ENCODE measurements around the gene C19orf73.
"Not testable (repeated sequence)": the region's sequence is repeated elsewhere in the genome, so short reads cannot be mapped to it uniquely, and the experiment has no call there.

The C19orf73 gene

GRCh38 chr19:49148784-49149651, 30.1 kb upstream of the C19orf73 start:
- peak; percentile 98 for DNase-seq

GRCh38 chr19:49148044-49148682, 29.2 kb upstream of the C19orf73 start:
- no peak for DNase-seq

DNA sequence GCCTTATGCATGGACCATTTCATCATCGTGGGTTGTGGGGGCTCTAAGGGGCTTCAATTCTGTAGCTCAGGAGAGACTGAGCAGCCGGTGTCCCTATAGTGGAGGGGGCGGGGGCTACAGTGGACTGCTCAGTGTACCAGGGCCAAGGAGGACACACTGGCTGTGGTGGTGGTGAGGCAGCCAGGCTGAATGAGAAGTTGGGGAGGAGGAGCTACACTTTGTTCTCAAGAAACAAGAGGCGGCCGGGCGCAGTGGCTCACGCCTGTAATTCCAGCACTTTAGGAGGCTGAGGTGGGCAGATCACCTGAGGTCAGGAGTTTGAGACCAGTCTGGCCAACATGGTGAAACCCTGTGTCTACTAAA, 27.4 kb upstream of the C19orf73 start:
- not testable (repeated sequence) for DNase-seq

GRCh38 chr19:49145573-49146407, 26.8 kb upstream of the C19orf73 start:
- DNase-seq: peak; percentile 82

DNA sequence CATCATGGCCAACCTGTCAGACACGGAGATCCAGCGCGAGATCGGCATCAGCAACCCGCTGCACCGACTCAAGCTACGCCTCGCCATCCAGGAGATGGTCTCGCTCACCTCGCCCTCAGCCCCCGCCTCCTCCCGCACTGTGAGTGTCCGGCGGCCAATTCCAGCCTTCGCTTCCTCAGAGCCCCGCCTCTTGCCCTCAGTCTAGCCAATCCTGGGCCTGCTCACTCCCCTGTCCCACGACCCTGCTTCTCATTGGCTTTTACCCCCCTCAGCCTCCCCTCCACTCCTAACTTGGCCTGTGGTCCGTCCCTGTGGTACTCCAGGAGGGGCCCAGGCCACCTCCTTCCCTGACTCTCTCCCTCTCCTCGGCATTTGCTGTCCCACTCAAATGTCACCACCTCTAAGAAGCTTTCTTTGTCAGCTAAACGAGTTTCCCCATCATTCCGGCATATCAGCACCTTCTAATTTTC, 24.0 kb upstream of the C19orf73 start:
- DNase-seq: peak; percentile 76

GRCh38 chr19:49141352-49141751, 22.4 kb upstream of the C19orf73 start:
- DNase-seq: no peak

DNA sequence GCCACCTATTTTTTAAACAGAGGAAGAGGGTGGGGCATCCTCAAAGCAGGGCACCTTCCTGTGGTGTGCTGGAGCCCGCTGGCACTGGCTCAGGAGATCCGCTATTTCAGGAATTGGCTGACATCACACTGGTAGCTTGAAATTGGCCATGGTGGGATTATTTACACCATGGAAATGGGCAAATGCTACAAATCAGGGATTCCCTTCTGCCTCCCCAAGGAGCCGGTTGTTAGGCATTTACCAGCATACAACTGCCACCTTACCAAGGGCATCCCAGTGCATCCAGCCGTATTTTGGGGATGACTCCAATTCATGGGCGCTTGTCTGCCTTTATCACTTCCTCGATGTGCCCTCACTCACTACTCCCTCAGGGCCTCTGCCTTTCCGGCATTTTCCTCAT, 22.0 kb upstream of the C19orf73 start:
- DNase-seq: no peak

- DNase-seq: no peak
Measured at GRCh38 chr19:49136771-49137171, 17.8 kb upstream of the C19orf73 start.

DNA sequence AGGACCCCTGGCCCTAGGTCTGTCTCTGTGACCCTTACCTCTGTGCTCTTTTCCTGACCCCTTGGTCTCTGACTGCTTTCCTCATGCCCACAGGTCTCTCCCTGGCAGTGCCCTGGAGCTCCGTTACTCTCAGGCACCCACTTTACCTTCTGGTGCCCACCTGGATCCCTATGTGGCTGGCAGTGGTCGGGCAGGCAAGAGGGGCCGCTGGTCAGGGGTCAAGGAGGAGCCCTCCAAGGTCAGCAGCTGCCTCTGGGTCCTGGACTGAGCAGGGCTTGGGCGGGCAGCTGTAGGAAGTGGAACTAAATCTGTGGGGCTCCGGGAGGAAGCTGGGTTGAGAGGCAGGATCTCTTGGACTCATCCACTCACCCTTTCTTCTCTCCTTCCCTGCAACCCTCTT, 16.7 kb upstream of the C19orf73 start:
- DNase-seq: no peak

GRCh38 chr19:49133621-49134454, 14.9 kb upstream of the C19orf73 start:
- DNase-seq: no peak

DNA sequence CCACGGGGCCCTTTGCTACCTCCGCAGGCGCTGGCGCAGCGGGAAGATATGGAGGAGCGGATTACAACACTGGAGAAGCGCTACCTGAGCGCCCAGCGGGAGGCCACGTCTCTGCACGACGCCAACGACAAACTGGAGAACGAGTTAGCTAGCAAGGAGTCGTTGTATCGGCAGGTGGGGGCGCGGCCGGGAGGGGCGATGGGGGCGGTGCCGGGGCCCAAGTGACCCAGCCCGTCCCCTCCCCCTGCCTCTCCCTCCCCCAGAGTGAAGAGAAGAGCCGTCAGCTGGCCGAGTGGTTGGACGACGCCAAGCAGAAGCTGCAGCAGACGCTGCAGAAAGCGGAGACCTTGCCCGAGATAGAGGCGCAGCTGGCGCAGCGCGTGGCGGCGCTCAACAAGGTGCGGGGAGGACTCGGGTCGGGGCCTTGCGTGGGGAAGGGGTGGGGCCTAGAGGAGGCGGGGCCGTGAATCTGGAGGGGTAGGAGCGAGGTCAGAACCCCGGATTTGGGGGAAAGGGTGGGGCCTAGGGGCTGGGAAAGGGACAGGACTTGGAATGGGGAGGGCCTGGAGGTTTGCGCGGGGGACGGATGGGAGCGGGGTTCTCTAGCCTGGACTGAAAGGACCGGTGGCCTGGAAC, 14.1 kb upstream of the C19orf73 start:
- DNase-seq: no peak

- no peak for DNase-seq
Measured at GRCh38 chr19:49130325-49130724, 11.4 kb upstream of the C19orf73 start.

DNA sequence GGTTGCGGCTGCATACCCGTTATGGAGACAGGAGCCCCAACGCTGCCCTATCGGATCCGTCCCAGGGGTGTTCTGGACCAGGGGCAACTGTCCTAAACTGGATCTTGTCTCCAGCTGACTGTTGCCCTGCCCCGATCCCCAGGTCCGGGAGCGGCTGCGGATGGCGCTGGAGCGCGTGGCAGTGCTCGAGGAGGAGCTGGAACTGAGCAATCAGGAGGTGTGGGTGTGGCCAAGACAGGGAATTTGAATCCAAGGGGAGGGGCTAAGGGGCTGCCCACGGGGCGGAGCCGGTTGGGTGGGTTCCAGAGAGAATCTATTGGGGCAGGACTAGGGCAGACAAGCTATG, 10.3 kb upstream of the C19orf73 start:
- no peak for DNase-seq

DNA sequence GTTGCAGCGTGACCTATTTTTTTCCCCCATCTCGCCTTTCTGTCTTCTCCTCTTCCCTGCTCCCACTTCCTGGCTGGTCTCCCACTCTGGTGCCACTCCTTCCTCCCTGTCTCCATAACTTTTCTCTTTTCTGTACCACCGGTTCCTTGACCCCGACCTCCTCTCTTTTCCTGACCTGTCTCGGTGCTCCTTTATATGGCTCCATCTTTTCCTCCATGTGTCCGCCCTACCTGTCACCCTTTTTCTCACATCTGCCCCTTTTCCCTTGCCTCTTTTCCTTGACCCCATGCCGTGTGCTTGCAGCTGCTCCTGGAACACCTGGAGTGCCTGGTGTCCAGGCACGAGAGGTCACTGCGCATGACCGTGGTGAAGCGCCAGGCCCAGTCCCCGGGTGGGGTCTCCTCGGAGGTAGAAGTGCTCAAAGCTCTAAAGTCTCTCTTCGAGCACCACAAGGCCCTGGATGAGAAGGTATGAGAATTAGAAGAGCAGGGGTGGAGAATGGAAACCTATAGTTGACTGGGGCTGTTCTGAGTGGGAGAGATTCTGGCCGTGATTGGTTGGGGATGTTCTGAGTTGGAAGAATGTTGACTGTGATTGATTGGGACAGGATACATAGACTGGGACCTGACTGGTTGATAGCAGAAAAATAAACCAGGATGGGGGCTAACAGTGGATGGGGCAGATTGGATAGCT, 9.7 kb upstream of the C19orf73 start:
- no peak for DNase-seq

GRCh38 chr19:49127674-49128544, 9.0 kb upstream of the C19orf73 start:
- DNase-seq: peak; percentile 98

- not testable (repeated sequence) for DNase-seq
Measured at GRCh38 chr19:49127225-49127624, 8.3 kb upstream of the C19orf73 start.

DNA sequence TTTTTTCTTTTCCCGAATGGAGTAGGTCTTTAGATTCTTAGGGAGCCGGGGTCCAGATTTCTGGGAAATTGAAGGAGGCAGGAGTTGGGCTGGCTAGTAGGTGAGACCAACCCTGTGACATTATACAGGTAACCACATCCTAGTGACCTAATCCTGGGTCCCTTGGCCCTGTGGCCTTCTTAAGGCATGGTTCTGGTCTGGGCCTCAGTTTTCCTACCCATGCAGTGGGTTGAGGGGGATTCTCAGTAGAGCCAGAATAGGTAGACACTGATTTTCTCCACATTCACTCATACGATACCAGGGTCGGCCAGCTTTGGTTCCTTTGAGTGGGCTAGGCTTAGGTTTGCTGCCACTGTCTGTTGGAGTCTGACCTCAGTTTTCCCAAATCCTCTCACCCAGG, 7.6 kb upstream of the C19orf73 start:
- no peak for DNase-seq

DNA sequence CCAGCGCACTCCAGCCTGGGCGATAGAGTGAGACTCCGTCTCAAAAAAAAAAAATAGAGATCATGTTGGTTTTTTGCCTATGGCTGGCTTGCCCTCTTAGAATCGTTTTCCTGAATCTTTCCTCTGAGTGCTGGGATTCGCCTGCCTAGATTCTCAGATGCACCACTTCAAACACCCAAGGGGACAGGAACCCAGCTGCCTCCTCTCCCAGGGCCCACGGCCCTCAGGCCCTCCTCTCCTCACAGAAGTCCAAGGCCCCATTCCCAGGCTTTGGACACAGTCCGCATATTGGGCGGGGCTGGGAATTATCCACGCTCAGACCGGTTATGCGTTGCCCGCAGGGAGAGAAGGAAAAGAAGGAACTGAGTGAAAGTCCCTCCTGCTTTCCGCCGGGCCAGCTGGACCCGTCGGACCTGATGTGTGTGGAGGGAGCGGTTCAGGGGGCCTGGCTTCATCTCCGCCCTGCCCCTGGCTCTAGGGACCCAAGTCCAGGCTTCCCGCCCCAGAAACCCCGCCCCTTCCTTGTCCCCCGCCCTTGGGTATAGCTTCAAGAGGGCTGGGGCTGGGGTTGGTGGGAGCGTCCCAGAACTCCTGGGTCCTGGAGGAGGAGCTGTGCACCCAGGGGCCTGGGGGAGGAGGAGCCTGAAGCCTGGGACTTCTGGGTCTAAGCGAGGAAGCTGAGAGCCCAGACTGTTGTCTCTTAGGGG, 6.2 kb upstream of the C19orf73 start:
- no peak for DNase-seq

DNA sequence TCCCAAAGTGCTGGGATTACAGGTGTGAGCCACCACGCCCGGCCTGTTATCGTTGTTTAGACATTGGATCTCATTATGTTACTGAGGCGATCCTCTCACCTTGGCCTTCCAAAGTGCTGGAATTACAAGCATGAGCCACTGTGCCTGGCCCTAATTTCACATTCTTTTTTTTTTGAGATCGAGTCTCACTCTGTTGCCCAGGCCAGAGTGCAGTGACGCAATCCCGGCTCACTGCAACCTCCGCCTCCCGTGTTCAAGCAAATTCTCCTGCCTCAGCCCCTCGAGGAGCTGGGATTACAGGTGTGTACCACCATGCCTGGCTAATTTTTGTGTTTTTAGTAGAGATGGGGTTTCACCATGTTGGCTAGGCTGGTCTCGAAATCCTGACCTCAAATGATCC, 4.3 kb upstream of the C19orf73 start:
- not testable (repeated sequence) for DNase-seq

DNA sequence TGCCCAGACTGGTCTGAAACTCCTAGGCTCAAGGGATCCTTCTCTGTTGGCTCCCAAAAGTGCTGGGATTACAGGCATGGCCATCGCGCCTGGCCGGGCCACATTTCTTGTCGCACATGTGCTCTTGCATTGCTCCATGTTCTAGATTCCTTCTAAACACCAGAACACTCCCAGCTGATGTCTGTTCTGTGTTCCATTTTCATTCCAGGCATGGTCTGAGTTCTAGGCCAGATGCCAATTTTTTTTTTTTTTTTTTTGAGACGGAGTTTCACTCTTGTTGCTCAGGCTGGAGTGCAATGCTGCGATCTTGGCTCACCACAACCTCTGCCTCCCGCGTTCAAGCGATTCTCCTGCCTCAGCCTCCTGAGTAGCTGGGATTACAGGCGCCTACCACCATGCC, 2.9 kb upstream of the C19orf73 start:
- not testable (repeated sequence) for DNase-seq

Data from NCI-H1436 (cell line).